CD4-positive, alpha-beta T cell treated with Interleukin-15 for 4 hours (primary cell): ENCODE results near the gene TMEM26.

Source experiments
- DNase-seq: peaks from one replicate; pipeline ENCODE4 v3.0.0-alpha.2; 2020; ENCODE audit warnings: low spot score

TMEM26 gene

GRCh38 chr10:61452655-61453641, at the start of gene TMEM26:
TMEM26 (minus strand) TSS chr10:61453381; CDS start chr10:61453081, 300 bp downstream.
- DNase-seq = no peak

GRCh38 chr10:61500460-61500859, 47.3 kb upstream of the TMEM26 start:
- no peak for DNase-seq

- no peak for DNase-seq
Measured at GRCh38 chr10:61492364-61492995, 39.3 kb upstream of the TMEM26 start.

GRCh38 chr10:61487506-61487905, 34.3 kb upstream of the TMEM26 start:
- DNase-seq = no peak

GRCh38 chr10:61486738-61487396, 33.7 kb upstream of the TMEM26 start:
- no peak for DNase-seq

GRCh38 chr10:61486251-61486650, 33.1 kb upstream of the TMEM26 start:
- no peak for DNase-seq

GRCh38 chr10:61481597-61481996, 28.4 kb upstream of the TMEM26 start:
- no peak for DNase-seq

- no peak for DNase-seq
Measured at GRCh38 chr10:61480208-61480607, 27.0 kb upstream of the TMEM26 start.

- no peak for DNase-seq
Measured at GRCh38 chr10:61478621-61479312, 25.6 kb upstream of the TMEM26 start.

GRCh38 chr10:61477451-61477850, 24.3 kb upstream of the TMEM26 start:
- DNase-seq = no peak

- DNase-seq = no peak
Measured at GRCh38 chr10:61476529-61476928, 23.3 kb upstream of the TMEM26 start.

- no peak for DNase-seq
Measured at GRCh38 chr10:61475449-61475873, 22.3 kb upstream of the TMEM26 start.

GRCh38 chr10:61472090-61472674, 19.0 kb upstream of the TMEM26 start:
- no peak for DNase-seq

GRCh38 chr10:61471491-61471890, 18.3 kb upstream of the TMEM26 start:
- no peak for DNase-seq

- DNase-seq = no peak
Measured at GRCh38 chr10:61470740-61471139, 17.6 kb upstream of the TMEM26 start.

- no peak for DNase-seq
Measured at GRCh38 chr10:61465901-61466632, 12.9 kb upstream of the TMEM26 start.

- DNase-seq = no peak
Measured at GRCh38 chr10:61465171-61465496, 12.0 kb upstream of the TMEM26 start.

GRCh38 chr10:61464461-61465170, 11.4 kb upstream of the TMEM26 start:
- no peak for DNase-seq

- no peak for DNase-seq
Measured at GRCh38 chr10:61463035-61463909, 10.1 kb upstream of the TMEM26 start.
